D341Med (cell line): ENCODE results near the gene RGPD5.
"Not testable (repeated sequence)": the region's sequence is repeated elsewhere in the genome, so short reads cannot be mapped to it uniquely, and the experiment has no call there.

Experiments used
- DNase-seq: peaks from one replicate; pipeline ENCODE4 v3.0.0; 2012; ENCODE audit warnings: low spot score

RGPD5 gene

DNA sequence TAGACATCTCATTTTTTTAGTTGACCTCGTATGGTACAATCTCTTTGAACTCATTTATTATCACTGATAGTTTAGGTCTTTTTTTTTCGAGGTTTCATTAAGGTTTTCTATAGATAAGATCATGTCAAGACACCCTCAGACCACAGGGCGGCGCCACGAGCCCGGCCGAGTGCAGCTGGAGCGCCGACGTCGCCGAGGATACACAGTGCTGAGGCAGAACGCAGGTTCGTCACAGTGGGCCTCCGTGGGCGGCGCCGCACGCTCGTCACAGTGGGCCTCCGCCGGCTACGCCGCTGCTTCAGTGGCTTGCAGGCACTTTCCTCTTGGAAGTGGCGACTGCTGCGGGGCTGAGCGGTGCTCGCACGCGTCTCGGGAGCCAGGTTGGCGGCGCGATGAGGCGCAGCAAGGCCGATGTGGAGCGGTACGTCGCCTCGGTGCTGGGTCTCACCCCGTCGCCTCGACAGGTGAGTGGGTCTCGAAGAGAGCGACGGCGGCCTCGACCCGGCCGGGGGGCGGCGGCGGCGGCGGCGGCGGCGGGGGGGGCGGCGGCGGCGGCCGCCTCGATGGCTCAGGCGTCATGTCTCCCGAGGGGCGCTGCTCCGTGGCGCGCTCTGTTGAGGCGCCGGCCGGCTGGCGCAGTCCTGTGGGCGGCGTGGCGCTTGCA, at the start of gene RGPD5:
Gene RGPD5, plus strand, starts transcription at position 232 of the 664 bp plus-strand sequence. Its CDS starts 161 bp downstream, at position 393.
- DNase-seq, result not testable (repeated sequence)

GRCh38 chr2:109751572-109751971, 42.5 kb upstream of the RGPD5 start:
- not testable (repeated sequence) for DNase-seq

DNA sequence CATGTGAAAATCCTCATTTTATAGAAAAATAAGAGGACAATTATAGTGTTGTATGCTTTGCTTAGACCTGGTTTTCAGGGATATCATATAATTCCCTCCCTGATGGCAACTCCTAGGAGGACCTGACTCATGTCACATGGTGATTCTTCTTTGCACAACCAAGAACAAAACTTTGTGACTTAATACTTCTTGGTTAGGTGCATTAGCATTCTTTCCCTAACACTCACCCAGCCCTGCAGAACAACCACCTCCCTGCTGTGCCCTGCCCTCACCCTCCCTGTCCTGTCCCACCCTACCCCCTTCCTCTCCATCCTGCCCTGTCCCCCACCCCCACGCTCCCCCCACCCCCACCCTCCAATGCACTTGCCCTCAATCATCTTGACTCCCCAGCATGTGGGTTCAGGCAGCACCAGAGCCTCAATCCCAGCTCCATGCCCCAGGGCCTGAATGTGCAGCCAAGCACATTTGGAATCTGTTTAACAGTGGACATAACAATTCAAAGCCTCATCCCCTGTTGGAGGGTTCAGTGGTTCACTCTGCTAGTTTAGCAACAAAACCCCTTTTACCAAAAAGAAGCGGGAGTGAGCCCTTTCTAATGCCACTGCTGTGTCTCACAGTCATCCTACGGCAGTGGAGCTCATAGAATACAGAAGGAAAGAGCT, 36.8 kb upstream of the RGPD5 start:
- DNase-seq, result not testable (repeated sequence)

- DNase-seq, result not testable (repeated sequence)
Observed at GRCh38 chr2:109760265-109761042, 33.7 kb upstream of the RGPD5 start.

GRCh38 chr2:109761043-109761454, 33.1 kb upstream of the RGPD5 start:
- not testable (repeated sequence) for DNase-seq

GRCh38 chr2:109761976-109762375, 32.1 kb upstream of the RGPD5 start:
- not testable (repeated sequence) for DNase-seq

DNA sequence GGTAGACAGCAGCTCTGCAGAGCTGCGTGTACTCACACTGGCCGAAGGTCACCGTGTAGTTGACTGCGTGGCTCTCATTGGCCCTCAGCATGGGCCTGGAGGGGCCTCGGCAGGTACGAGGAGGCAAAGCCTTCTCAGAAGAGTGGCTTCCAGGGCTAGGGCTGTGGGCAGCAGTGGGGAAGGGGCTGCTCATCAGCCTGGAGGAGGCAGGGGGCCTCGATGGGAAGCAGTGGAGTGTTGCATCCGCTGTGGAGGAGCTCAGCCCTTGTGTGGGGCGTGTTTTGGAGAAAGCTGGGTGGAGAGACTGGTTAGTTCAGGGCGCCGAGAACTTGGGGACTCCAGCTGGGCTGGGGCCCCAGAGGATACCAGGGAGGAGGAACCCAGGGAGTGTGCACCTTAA, 28.0 kb upstream of the RGPD5 start:
- DNase-seq, result not testable (repeated sequence)

GRCh38 chr2:109766886-109767578, 27.1 kb upstream of the RGPD5 start:
- DNase-seq, result not testable (repeated sequence)

DNA sequence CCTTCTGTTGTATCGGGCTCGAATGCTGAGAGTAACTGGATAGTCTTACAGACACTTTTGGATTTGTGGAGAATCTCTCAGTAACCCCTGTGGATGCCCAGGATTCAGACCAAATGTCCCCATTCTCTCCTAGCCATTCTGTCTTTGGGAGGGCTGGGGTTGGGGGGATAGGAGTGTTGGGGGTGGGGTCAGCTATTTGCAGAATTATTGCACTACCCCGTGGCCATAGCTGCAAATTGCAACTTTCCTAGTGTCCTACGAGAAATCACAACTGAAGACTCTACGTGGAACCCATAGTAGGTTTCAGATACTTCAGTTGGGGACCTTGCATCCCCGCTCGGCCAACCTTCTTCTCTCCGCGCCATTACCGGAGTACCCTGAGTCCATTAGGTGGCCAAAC, 25.2 kb upstream of the RGPD5 start:
- not testable (repeated sequence) for DNase-seq

DNA sequence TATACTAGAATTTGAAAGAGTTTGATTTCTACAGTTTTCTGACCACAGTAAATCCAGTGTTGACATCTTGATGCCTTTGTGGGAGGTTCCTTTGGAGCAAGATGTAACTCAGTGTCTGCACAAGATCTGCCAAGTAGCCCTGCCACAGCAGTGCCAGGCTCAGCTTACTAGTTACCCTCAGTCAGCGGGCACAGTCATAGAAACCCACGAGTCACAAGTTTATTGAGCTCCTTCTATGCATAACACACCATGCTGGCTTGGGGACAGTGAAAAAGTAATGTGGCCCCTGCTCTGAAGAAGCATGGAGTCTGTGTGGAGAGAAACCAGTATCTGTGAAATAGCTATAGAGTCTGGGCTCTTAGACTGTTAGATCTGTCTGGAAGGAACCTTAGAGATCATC, 15.0 kb upstream of the RGPD5 start:
- DNase-seq, result not testable (repeated sequence)

DNA sequence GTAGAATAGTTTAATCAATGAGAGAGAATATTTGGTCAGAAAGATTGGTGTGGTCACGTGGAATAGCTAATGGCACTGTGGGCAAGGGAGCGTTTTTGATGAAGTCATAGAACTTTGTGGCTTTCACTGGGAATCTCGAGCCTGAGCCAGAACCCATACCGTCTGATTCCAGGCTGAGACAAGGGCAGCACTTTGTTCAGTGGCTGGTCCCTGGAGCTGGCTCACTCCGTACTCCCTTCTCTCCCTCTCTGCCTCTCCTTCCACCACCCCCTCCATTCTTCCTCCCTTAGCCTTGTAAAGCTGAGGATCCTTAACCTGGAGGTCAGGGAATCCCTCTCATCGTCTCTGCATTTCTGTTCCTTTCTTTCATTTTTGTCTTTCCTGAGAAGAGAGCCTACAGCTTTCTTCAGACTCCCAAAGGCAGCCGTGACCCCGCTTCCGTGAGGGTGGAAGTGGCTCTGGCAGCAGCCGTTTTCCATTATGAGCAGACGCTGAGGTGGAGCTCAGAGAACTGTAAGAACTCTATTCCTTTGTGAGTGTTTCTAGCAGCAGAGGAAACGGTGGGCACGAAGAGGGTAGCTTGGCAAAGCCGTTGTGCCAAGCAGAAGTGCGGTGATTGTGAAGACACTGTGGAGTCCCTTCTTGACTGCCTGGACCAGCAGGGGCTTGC, 12.8 kb upstream of the RGPD5 start:
- DNase-seq, result not testable (repeated sequence)

- DNase-seq, result not testable (repeated sequence)
Observed at GRCh38 chr2:109782446-109782993, 11.6 kb upstream of the RGPD5 start.

DNA sequence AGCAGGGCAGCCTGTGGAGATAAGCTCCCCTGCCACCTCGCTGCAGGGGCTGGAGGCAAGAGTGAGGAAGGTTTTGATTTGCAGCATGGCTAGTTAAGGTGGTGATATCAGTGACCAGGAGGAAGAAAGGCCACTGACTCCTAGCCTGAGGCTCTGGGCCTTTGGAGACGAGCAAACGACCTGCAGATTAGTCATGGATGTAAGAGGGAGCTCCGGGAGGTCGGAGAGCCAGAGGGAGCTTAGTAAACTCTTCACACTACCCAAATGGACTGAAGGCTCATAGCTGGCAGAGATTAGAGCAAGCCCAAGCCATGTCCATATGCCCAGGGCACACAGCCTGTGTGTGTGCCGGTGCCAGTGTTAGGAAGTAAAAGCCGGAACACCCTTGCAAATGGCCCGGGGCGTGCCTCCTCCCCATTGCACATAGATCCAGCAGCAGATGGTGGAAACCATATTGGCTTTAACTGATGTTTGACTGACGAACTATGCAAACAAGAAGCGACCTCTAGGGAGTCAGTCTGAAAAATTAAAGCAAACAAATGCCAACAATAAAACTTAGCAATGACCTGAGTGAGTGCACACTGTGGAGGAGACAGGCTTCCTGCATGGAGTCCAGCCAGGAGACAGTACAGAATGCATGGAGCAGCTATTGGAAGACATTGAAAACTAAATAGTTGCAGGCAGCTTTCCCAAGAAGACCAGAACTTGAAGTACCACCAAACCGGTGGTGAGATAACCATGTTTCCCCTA, 2.4 kb upstream of the RGPD5 start:
- not testable (repeated sequence) for DNase-seq

DNA sequence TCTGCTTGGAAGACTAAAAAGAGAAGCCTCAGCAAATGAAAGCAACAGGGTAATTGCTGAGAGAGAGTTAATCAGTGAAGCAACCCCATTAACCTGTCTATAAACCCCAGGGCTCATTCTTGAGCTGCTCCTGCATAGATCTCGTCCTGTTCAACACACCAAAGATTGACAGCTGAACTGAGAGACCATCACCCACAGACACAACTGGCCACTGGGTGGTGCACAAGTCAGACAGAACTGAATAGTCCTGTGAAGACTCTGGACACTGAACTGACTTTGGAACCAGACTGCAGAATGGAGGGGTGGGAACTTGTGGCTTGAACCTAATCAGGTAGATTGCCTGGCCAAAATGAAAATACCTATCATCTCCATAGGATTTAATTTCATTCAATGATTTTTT, 1.4 kb upstream of the RGPD5 start:
- DNase-seq, result not testable (repeated sequence)

- DNase-seq, result not testable (repeated sequence)
Observed at GRCh38 chr2:109871129-109871751, 77.1 kb downstream of the RGPD5 start.

DNA sequence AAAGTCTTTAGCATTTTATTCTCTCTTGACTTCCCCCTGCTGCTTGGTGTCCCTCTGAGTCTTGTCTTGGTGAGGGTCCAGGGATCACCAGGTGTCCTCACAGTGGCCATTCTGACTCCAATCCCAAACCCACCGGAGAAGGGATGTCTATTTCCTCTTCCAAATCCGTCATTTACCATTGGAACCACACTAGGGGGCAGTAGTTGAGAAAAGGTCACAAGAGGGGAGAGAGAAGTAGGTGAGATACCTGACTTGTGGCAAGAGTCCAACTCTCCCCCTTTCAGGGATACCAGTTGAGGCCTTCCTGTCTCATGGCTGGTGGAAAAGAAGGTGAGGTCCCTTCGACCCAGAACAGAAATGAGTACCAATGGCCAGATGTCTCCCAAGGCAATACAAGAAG, 82.5 kb downstream of the RGPD5 start:
- DNase-seq, result not testable (repeated sequence)

- DNase-seq, result not testable (repeated sequence)
Observed at GRCh38 chr2:109882112-109882511, 88.0 kb downstream of the RGPD5 start.

DNA sequence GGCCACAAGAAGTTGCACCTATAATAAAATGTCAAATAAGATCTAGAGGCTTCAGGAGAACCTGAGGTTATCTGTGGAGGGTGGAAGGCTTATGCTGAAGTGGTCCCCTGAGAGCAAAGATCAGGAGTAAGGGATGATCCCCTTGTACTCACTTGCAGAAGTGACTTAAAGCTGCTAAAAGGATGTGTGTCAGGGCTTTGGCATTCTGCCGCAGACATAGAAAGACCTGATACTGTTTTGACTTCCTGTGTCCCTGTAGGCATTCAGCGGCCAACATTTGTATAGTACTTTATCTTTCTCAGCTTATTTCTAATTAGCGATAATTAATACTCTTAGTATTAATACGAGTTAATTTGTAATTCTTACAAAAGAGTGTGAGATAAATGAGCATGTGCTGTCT, 94.3 kb downstream of the RGPD5 start:
- DNase-seq, result not testable (repeated sequence)

DNA sequence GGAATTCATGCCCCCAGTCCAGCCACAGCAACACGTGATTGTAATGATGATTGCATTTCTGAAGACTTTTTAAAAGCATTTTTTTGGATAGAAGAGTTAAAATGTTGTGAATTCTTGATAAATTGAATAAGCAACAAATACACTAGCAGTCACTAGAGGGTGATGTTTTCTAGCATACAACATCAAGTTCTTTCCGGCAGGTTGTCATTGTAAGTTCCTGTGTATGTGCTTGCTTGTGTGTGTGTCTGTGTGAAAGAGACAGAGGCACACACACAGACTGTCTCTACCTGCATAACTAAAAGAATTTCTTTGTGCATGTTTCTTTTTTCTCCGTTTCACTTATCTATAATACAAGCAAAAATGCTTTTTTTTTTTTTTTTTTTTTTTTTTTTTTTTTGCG, 95.8 kb downstream of the RGPD5 start:
- not testable (repeated sequence) for DNase-seq

DNA sequence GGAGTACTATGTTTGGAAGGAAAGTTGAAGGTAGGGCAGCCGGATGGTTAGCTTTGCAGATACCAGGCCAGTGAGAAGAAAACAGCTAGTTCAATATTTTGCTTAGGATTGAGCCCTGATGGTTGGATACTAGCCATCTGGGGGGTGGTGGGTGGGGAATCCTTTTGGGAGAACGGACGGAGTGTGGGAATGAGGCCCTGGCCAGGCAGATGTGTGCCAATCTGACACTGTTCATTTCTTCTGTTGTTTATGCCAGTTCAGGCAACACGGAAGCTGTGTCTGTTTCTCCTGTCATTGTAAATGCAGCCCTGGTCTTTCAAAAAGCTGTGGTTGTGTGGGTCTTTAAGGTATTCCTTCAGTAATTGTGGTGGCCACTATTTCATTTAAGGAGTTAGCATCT, 96.9 kb downstream of the RGPD5 start:
- not testable (repeated sequence) for DNase-seq
